K562 (cell line): ENCODE results near the gene RNF181. TPM values are rescaled to one million over a fixed set of nuclear protein-coding genes. Genes with fewer than 3 reads are reported as not detected.

Source experiments
- KLF13 ChIP-seq: fragments of 450-650 bp; IDR thresholded peaks from 2 replicates; pipeline ENCODE4 v1.6.1; 2016; ENCODE audit warnings: missing genetic modification characterization, low read depth, mild to moderate bottlenecking, missing compliant biosample characterization, moderate library complexity, borderline replicate concordance
- ZNF584 ChIP-seq: fragments of 200-800 bp; sonication (Bioruptor generic); IDR thresholded peaks from 2 replicates; pipeline ENCODE4 v1.6.1; 2016; ENCODE audit warnings: low read depth, mild to moderate bottlenecking, missing genetic modification characterization, missing compliant biosample characterization
- polyA plus RNA-seq, 8 experiments: library from polyadenylated mRNA; depleted of rRNA in 4 of 8; stranded (reverse) in 5 of 8; unstranded in 3 of 8; fragments of >200 nt; fragmentation: Nextera tagmentation in 2 of 8; fragmentation: Illumina TruSeq in 1 of 8; extraction: Ambion mirVana in 2 of 8; extraction: Trizol in 1 of 8; gene quantifications; 2 replicates each; pipeline versions ENCODE4 v1.2.1 to v1.2.3, GENCODE V29; 2011 to 2014; ENCODE audit warnings: inconsistent platforms in 1 of 8, missing spikeins in 1 of 8
- total RNA-seq, 7 experiments: library from RNA; depleted of rRNA in 6 of 7; stranded (reverse); fragments of >200 nt in 6 of 7; fragmentation: Illumina TruSeq in 2 of 7; extraction: Trizol in 2 of 7; gene quantifications; 2 replicates each; pipeline versions ENCODE4 v1.2.1 to v1.2.3, GENCODE V29; 2011 to 2021; ENCODE audit warnings: low replicate concordance in 1 of 7
- TF ChIP-seq, protein P1 (sequence below), 2 experiments: fragments of 450-650 bp; formaldehyde crosslinking in 1 of 2; IDR thresholded peaks; 2 replicates each; pipeline versions ENCODE4 v1.4.0 to v1.6.1; 2014 to 2020; ENCODE audit warnings: mild to moderate bottlenecking in 2 of 2, borderline replicate concordance in 1 of 2, low read depth in 1 of 2
- TF ChIP-seq, protein P2 (sequence below): fragments of 250-450 bp; sonication (Bioruptor Pico); IDR thresholded peaks from 2 replicates; pipeline ENCODE4 v1.8.0; 2021; ENCODE audit warnings: moderate library complexity, mild to moderate bottlenecking, inconsistent platforms

The RNF181 gene
- total and polyA plus RNA-seq, 9 of the 15 experiments (the other 6 are each of a cell fraction or from before 2014, with no cell fraction given): 139 to 492 (median 253) TPM

DNA sequence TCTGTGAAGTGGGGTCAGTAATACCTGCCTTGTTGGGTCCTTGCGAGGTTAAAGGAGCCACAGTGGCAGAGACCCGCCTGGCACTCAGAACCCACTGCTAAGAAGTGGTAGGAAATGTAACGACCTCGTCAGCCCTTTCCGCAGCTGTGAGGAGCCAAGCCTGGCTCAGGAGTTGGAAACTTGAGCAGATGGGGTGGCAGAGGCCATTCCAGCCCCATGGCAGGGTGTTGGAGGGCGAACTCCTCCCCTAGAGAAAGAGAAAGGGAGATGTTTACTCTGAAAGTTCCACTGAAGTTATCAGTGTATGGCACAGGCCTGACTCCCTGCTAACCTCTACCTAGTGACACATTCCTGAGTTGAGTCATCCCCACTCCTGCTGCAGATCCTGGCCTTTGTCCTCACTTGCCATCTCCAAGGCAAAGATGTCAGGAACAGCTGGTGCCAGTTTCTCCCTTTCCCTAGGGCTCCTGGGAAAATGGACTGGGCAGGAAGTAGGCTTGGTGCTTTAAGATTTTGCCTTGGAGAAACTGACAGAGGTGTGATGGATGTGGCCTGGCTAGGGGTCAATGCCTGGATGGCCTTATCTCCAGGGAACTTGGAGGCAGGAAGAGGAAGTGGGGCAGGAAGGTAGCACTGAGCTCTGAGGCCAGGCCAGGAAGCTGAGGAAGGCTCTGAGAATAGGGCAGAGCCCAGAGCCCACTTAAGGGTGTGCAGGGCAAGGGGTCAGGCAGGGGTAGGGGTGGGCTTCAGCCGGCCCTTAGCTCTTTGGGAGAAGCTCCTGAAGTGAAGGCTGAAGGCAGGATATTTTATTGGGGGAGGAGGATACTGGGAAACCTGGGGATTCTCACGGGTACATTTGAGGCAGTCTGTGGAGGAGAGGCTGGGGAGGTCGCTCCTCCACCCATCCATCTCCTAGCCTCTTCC, 10.4 kb upstream of the RNF181 start (continued):
- TF ChIP-seq, protein P1, sequence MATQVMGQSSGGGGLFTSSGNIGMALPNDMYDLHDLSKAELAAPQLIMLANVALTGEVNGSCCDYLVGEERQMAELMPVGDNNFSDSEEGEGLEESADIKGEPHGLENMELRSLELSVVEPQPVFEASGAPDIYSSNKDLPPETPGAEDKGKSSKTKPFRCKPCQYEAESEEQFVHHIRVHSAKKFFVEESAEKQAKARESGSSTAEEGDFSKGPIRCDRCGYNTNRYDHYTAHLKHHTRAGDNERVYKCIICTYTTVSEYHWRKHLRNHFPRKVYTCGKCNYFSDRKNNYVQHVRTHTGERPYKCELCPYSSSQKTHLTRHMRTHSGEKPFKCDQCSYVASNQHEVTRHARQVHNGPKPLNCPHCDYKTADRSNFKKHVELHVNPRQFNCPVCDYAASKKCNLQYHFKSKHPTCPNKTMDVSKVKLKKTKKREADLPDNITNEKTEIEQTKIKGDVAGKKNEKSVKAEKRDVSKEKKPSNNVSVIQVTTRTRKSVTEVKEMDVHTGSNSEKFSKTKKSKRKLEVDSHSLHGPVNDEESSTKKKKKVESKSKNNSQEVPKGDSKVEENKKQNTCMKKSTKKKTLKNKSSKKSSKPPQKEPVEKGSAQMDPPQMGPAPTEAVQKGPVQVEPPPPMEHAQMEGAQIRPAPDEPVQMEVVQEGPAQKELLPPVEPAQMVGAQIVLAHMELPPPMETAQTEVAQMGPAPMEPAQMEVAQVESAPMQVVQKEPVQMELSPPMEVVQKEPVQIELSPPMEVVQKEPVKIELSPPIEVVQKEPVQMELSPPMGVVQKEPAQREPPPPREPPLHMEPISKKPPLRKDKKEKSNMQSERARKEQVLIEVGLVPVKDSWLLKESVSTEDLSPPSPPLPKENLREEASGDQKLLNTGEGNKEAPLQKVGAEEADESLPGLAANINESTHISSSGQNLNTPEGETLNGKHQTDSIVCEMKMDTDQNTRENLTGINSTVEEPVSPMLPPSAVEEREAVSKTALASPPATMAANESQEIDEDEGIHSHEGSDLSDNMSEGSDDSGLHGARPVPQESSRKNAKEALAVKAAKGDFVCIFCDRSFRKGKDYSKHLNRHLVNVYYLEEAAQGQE (IDR thresholded peaks at IDR 0.05; ENCODE audit: borderline replicate concordance): no peak
- TF ChIP-seq, protein P1 (CRISPR knock-in tag; IDR thresholded peaks at IDR 0.05; ENCODE audit: low read depth): peak; percentile 35; the same call in 1 of the 2 replicates
- TF ChIP-seq KLF13 (tag) (peak; percentile 8; the same call in 1 of the 2 replicates), ZNF584 (CRISPR knock-in tag) (peak; percentile 81; the same call in 1 of the 2 replicates)
- TF ChIP-seq, protein P2, sequence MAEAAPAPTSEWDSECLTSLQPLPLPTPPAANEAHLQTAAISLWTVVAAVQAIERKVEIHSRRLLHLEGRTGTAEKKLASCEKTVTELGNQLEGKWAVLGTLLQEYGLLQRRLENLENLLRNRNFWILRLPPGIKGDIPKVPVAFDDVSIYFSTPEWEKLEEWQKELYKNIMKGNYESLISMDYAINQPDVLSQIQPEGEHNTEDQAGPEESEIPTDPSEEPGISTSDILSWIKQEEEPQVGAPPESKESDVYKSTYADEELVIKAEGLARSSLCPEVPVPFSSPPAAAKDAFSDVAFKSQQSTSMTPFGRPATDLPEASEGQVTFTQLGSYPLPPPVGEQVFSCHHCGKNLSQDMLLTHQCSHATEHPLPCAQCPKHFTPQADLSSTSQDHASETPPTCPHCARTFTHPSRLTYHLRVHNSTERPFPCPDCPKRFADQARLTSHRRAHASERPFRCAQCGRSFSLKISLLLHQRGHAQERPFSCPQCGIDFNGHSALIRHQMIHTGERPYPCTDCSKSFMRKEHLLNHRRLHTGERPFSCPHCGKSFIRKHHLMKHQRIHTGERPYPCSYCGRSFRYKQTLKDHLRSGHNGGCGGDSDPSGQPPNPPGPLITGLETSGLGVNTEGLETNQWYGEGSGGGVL (CRISPR knock-in tag): no peak
